ENCODE results near the gene AOX1.
"Not testable (repeated sequence)": the region's sequence is repeated elsewhere in the genome, so short reads cannot be mapped to it uniquely, and the experiment has no call there.

Gene AOX1

DNA sequence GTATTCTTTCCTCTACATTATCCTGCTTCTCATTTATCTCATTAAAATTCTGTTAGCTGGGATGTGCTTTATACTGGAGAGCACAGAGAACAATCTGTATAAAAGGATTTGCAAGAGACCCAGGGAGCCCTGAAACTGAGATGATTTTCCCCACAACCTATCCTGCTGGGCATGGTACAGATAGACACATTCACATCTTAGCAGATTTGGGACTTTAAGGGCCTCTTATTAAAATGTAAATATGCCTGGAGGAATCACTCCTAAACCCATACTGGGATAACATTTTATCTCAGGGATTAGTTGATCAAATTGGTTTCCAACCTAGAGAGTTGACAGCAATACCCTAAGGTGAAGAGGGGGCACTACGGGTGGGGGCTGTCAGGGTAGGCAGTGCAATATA is 45.5 kb downstream of the AOX1 start:
- no peak for DNase-seq

GRCh38 chr2:200634231-200634964 is 48.6 kb downstream of the AOX1 start:
- no peak for DNase-seq

DNA sequence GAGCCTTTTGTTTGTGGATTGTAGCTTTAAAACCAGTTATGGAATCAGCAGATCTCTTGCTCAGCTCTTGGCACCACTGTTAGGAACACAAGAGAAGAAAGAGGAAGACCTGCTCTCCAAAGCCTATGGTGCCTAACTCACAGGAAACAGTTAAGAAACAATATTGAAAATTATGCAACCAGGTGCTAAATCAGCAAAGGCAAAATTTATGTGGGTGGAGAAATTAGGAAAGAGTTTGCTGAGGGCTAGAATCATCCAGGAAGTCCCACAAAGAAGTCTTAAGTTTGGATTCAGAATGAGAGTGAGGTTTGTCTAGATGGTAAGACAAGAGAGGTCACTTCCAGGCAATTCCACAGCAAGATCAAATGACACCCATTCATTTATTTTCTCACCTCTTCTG is 49.4 kb downstream of the AOX1 start:
- no peak for DNase-seq

- DNase-seq = no peak
Measured at GRCh38 chr2:200637901-200638300, 52.1 kb downstream of the AOX1 start.

DNA sequence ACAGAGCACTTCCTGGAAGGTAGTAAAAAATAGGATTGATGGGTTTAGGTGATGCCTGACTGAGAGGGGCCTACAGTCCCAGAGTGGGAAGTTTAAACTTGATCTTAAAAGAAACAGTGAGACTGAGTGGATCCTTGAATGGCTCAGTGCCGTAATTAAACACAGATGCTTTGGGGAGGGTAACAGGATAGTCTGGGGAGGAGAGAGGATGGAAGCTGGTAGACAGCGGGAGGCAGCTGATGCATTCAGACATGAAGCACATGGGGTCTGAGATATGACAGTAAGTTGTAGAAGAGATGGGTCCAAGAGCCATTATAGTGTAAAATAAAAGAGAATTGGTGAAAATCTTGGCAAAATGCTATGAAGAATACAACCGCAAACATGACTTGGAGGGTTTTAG is 54.4 kb downstream of the AOX1 start:
- DNase-seq = no peak

DNA sequence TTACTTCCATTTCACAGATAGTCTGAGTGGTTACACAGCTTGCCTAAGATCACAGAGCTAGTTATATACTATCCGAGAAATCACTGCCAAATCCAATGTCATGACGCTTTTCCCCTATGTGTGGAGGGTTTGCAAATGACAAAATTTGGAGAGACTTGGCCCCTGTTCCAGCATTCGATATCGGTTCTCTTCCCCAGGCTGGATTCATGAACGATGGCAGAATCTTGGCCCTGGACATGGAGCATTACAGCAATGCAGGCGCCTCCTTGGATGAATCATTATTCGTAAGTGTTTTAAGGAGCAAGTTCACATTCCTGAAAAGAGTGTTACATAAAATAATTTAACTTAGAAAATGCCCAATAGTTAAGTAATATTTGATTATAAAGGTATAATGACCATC is 55.1 kb downstream of the AOX1 start:
- DNase-seq = no peak

GRCh38 chr2:200648518-200649281 is 62.9 kb downstream of the AOX1 start:
- not testable (repeated sequence) for DNase-seq

- DNase-seq = no peak
Measured at GRCh38 chr2:200649724-200650123, 63.9 kb downstream of the AOX1 start.

GRCh38 chr2:200650195-200650594 is 64.4 kb downstream of the AOX1 start:
- no peak for DNase-seq

DNA sequence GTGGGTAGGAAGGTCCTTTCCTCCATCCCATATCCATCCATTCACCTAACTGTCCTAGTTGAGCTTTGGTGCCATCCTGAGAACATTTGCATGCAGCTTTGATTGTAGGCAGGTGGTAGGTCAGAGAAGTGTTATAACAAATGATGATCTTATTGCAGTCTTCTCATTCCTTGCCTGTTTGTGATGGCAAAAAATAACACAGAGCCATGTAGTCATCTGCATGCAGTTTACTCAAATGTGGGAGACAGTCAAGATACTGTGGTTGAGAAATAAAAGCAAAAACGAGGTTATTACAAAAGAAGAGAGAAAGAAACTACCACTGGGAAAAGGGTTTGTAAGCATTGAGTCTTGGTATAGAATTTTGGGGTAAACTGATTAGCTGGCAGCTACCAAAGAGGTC is 66.3 kb downstream of the AOX1 start:
- no peak for DNase-seq

GRCh38 chr2:200653021-200653420 is 67.2 kb downstream of the AOX1 start:
- no peak for DNase-seq

DNA sequence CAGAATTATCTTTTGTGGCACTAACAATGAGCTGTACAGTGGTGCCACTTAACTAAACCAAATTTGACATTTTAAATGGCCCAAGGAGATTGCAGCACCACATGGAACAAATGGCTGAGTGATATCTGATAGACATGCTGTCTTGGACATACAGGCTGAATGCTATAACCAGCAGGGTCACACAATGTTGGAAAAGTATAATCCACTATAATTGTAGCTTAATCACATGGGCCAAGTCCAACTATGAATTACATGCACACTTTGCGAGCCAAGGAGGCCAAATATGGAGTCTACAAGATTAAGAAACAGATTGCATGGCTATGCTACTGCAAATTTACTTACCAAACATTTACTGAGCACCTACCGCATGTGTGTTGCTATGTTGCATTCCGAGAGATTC is 69.0 kb downstream of the AOX1 start:
- DNase-seq = no peak

DNA sequence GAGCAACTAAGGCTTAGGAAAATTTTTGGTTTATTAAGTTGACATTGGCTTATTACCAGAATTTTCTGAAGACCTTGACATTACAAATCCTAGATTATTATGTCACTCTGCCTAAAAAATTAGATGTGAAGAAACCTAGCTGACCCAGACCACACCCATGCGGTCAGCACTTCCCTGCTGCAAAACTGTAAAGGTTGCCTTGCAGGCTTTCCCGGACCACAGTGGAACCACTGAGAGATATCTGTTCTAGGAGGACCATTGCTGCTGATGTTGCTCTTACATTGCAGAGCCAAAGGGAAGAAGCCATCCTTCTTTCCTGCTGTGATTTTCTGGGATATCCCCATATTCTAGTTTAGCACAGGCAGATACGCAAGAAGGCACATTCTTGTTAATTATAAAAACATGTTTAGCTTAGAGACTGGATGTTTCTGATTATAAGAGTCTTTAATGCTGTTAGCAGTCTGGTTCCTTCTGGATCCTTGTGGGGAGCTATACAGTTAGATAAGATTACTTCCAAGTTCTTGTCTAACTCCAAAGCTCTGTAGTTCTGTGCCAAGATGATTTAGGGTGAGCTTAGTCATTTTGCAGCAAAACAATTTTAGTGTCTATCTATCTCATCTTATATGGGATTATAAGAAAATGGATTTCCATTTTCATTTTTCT is 70.2 kb downstream of the AOX1 start:
- DNase-seq = no peak

- no peak for DNase-seq
Measured at GRCh38 chr2:200658278-200658864, 72.6 kb downstream of the AOX1 start.

DNA sequence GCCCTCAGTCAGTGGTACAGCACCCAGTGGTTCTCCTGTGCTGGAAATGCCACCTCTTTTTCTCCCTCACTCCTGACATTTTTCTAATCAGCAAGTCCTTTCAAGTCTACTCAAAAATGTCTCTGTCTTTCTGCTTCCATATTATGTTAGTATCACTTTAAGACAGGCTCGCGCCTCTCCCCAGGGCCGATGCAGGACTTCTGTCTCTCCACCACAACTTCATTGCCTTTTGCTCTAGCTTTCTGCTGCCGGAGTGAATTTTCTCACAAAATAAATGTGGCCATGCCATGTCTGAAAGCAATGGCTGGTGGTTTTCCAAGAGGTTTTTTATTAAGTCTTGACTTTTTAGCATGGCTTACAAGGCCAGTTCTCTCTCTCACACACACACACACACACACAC is 73.6 kb downstream of the AOX1 start:
- DNase-seq = no peak

DNA sequence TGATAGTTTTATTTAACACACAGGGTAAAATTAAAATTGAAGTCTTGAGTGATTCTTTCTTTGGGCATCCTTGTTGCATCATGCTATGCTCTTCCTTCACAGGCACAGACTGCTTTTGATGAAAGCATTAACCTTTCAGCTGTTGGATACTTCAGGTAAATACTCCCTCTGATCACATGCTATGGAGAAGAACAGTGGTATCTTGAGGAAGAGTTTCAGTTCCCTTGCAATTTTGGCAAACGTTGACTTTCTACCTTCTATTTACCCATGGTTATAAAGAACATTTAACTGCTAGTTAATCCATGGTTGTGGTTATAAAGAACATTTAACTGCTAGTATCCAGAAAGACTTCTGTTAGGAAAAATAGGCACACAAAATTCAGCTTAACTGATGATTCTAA is 75.7 kb downstream of the AOX1 start:
- DNase-seq = no peak

DNA sequence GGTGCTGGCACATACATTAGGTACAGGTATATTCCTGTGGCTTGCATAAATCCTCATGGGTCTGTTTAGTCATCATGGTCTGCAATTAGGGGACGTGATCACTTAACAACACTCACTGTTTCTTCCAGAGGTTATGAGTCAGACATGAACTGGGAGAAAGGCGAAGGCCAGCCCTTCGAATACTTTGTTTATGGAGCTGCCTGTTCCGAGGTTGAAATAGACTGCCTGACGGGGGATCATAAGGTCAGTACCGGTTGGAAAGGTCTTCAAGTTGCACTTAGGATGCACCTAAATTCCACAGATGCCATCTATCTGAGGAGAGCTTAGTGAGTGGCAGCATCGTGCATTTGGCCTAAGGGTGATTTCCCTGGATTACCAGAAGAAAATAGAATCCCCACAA is 76.9 kb downstream of the AOX1 start:
- DNase-seq = no peak

DNA sequence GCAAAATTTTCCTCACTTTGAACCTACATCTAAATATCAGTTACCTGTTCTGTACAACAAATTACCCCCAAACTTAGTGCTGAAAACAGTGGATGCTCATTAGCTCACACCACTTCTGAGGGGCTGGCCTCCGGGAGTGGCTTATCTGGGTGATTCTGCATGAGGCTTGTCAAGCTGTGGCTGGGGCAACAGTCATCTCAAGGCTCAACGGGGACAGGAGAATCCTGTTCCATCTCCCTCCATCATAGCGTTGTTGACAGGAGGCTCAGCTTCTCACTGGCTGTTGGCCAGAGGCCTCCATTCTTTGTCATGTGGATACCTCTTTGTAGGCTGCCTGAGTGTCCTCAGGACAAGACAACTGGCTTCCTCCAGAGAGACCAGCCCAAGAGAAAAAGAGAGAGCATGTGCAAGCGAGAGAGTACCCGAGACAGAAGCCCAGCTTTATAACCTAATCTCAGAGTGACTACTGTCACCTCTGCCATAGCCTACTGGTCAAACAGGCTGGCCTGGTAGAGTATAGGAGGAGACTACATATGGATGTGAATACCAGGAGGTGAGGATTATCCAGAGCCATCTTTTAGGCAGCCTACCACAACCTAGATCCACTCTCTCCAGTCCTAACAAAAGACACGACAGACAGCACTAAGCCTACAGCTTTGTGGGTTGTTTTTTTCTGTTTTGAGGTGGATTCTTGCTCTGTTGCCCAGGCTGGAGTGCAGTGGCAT is 79.1 kb downstream of the AOX1 start:
- DNase-seq = no peak

DNA sequence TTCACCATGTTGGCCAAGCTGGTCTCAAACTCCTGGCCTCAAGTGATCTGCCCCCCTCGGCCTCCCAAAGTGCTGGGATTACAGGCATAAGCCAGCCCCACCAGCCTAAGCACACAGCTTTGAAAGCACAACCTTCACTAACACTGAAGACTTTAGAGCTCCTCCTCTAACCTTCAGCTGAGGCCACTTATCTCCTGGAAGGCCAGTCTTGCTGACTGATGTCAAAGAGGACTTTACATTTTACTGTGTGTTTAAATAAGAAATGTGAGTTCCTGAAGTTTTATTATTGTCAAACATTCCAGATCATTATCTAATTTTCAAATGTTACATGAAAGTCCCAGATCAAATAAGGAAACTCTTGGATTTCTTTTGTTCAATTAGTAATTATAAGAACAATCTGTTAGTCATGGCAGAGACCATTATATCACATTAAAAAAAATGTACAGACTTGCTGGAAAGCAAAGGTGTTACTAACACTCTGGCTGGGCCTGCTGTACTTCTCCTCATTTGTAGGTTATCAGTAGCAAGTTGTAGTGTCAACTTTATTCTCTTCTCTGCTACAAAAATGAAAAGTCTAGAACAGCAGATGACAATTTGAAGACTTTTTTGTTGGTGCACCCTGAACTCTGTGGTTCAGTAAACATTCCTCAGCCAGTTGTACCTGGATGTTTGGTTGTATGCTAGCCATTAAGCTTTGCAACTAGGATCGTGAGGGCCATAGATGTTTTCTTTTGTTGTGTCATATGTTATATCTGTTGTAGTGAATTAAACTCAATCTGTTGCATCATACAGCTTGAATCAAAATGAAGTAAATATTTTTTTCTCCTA is 80.0 kb downstream of the AOX1 start:
- no peak for DNase-seq

- DNase-seq = no peak
Measured at GRCh38 chr2:200667413-200667812, 81.6 kb downstream of the AOX1 start.

DNA sequence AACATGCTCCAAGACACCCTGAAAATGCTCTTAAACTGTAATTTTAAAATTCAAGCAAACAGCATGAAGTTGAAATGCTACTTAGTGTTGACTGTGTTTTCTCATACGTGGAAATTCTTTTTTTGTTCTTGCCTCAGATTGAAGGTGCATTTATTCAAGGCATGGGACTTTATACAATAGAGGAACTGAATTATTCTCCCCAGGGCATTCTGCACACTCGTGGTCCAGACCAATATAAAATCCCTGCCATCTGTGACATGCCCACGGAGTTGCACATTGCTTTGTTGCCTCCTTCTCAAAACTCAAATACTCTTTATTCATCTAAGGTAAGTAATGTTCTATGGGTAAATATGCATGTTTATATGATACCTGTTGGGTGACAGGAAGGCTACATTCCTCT is 82.7 kb downstream of the AOX1 start:
- no peak for DNase-seq

DNA sequence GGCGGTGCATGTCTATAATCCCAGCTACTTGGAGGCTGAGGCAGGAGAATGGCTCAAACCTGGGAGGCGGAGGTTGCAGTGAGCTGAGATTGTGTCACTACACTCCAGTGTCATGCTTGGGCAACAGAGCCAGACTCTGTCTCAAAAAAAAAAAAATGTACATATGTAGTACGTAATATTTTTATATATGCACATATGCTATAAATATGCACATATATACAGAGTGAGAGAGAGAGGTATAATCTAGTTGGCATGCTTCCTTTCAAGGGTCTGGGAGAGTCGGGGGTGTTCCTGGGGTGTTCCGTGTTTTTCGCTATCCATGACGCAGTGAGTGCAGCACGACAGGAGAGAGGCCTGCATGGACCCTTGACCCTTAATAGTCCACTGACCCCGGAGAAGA is 83.5 kb downstream of the AOX1 start:
- DNase-seq = no peak

Measured in CD4-positive, alpha-beta T cell treated with Interleukin-1 beta for 1 hour (primary cell).